ENCODE data around the gene HAND2.
A peak's percentile ranks its signal among the peaks of the same experiment; 100 is the strongest.

HAND2 gene

DNA sequence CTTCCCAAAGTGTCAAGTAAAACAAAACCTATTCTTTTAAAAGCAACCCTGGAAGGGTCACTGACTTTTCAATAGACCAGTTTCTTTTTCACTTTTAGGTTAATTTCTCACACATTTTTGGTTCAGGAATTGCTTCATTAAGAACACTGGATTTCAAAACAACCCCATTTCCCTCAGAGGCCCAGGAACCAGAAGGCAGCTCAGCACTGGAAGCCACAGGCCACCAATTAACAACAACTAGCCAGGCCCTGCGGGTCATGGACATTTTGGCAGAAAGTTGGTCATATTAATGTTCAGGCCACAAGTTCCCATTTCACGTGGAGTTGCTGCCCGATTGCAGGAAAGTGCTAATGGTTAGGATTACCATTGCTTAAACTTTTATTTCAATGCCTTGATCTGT is 39.8 kb downstream of the HAND2 start:
- no peak for TF ChIP-seq POLR2AphosphoS5 (IDR thresholded peaks at IDR 0.05; ENCODE audit: low read depth, low read length)
- no peak for TF ChIP-seq SIN3A (IDR thresholded peaks at IDR 0.05; ENCODE audit: borderline replicate concordance, insufficient read depth, low read length)
- no peak for TF ChIP-seq FOXP2 (optimal IDR thresholded peaks at IDR 0.05; ENCODE audit: borderline replicate concordance, extremely low read depth, extremely low read length, insufficient read depth)
- TF ChIP-seq, protein P1, sequence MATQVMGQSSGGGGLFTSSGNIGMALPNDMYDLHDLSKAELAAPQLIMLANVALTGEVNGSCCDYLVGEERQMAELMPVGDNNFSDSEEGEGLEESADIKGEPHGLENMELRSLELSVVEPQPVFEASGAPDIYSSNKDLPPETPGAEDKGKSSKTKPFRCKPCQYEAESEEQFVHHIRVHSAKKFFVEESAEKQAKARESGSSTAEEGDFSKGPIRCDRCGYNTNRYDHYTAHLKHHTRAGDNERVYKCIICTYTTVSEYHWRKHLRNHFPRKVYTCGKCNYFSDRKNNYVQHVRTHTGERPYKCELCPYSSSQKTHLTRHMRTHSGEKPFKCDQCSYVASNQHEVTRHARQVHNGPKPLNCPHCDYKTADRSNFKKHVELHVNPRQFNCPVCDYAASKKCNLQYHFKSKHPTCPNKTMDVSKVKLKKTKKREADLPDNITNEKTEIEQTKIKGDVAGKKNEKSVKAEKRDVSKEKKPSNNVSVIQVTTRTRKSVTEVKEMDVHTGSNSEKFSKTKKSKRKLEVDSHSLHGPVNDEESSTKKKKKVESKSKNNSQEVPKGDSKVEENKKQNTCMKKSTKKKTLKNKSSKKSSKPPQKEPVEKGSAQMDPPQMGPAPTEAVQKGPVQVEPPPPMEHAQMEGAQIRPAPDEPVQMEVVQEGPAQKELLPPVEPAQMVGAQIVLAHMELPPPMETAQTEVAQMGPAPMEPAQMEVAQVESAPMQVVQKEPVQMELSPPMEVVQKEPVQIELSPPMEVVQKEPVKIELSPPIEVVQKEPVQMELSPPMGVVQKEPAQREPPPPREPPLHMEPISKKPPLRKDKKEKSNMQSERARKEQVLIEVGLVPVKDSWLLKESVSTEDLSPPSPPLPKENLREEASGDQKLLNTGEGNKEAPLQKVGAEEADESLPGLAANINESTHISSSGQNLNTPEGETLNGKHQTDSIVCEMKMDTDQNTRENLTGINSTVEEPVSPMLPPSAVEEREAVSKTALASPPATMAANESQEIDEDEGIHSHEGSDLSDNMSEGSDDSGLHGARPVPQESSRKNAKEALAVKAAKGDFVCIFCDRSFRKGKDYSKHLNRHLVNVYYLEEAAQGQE (IDR thresholded peaks at IDR 0.05; ENCODE audit: insufficient read depth in 1 of 2, low read depth in 2 of 2, low read length in 2 of 2): no peak
- TF ChIP-seq TAF1 (IDR thresholded peaks at IDR 0.05; ENCODE audit: borderline replicate concordance, insufficient read depth, low read length): no peak

- no peak for TF ChIP-seq FOXP2 (optimal IDR thresholded peaks at IDR 0.05; ENCODE audit: borderline replicate concordance, extremely low read depth, extremely low read length, insufficient read depth)
- TF ChIP-seq SIN3A (IDR thresholded peaks at IDR 0.05; ENCODE audit: borderline replicate concordance, insufficient read depth, low read length): no peak
- TF ChIP-seq, protein P1 (IDR thresholded peaks at IDR 0.05; ENCODE audit: insufficient read depth in 1 of 2, low read depth in 2 of 2, low read length in 2 of 2): no peak
- no peak for TF ChIP-seq POLR2AphosphoS5 (IDR thresholded peaks at IDR 0.05; ENCODE audit: low read depth, low read length)
- TF ChIP-seq TAF1 (IDR thresholded peaks at IDR 0.05; ENCODE audit: borderline replicate concordance, insufficient read depth, low read length): no peak
Measured at GRCh38 chr4:173489514-173489913, 40.5 kb downstream of the HAND2 start.

- TF ChIP-seq, protein P1 (IDR thresholded peaks at IDR 0.05; ENCODE audit: insufficient read depth in 1 of 2, low read depth in 2 of 2, low read length in 2 of 2): 0 out of 4 replicates have a peak, but pooled peaks of 1 of the 2 experiments have one; percentile 20
- no peak for TF ChIP-seq TAF1 (IDR thresholded peaks at IDR 0.05; ENCODE audit: borderline replicate concordance, insufficient read depth, low read length)
Measured at GRCh38 chr4:173488656-173489055, 41.4 kb downstream of the HAND2 start.

- TF ChIP-seq, protein P1 (IDR thresholded peaks at IDR 0.05; ENCODE audit: insufficient read depth in 1 of 2, low read depth in 2 of 2, low read length in 2 of 2): no peak
- TF ChIP-seq TAF1 (IDR thresholded peaks at IDR 0.05; ENCODE audit: borderline replicate concordance, insufficient read depth, low read length) (no peak), FOXP2 (optimal IDR thresholded peaks at IDR 0.05; ENCODE audit: borderline replicate concordance, extremely low read depth, extremely low read length, insufficient read depth) (no peak), SIN3A (IDR thresholded peaks at IDR 0.05; ENCODE audit: borderline replicate concordance, insufficient read depth, low read length) (no peak), POLR2AphosphoS5 (IDR thresholded peaks at IDR 0.05; ENCODE audit: low read depth, low read length) (no peak)
Measured at GRCh38 chr4:173488074-173488473, 42.0 kb downstream of the HAND2 start.

DNA sequence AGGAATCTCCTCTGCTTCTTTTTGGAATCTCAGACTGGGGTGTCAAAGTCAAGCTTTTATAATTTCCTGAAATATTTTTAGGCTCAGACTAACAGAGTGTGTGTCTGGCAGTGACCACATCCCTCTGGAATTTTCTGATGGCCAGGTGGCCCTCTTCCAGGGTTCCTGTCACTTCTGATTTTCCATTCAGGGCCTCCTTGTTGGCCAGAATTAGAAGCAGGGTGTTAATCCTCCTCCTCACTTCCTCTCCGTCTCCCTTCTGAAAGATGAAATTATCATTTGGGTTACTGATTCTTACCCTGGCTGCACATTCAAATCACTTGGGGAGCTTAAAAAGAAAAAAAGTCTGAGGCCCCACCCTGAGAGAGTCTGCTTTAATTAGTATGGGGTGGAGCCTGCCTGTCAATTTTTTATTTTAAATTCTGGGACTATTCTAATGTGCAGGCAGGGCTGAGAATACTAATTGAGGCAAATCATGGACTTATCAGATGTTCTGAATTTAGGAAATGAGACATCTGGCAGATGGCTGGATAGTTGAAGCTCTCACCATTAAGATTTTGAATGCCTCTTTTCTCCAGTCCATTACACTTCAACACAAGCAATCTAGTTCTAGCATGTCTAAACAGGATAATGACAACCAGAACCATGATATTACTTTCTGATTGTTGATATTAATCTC is 43.2 kb downstream of the HAND2 start:
- TF ChIP-seq TAF1 (IDR thresholded peaks at IDR 0.05; ENCODE audit: borderline replicate concordance, insufficient read depth, low read length) (no peak), POLR2AphosphoS5 (IDR thresholded peaks at IDR 0.05; ENCODE audit: low read depth, low read length) (no peak), SIN3A (IDR thresholded peaks at IDR 0.05; ENCODE audit: borderline replicate concordance, insufficient read depth, low read length) (no peak), FOXP2 (optimal IDR thresholded peaks at IDR 0.05; ENCODE audit: borderline replicate concordance, extremely low read depth, extremely low read length, insufficient read depth) (no peak)
- TF ChIP-seq, protein P1 (IDR thresholded peaks at IDR 0.05; ENCODE audit: insufficient read depth in 1 of 2, low read depth in 2 of 2, low read length in 2 of 2): no peak

Measured in PFSK-1 (cell line).